Activated gamma-delta T cell treated with Interleukin-2 at 50 U/mL for 16 hours (primary cell): ENCODE results near the gene INTS2.
"Not testable (repeated sequence)": the region's sequence is repeated elsewhere in the genome, so short reads cannot be mapped to it uniquely, and the experiment has no call there.

Source experiments
- DNase-seq: peaks from one replicate; pipeline ENCODE4 v3.0.0-alpha.2; 2020

INTS2 gene

GRCh38 chr17:61895391-61895790 lies 32.4 kb downstream of the INTS2 start:
- DNase-seq: no peak

- DNase-seq: not testable (repeated sequence)
These were observed 33.5 kb downstream of the INTS2 start for GRCh38 chr17:61894310-61894709.

GRCh38 chr17:61887733-61888132 lies 40.0 kb downstream of the INTS2 start:
- not testable (repeated sequence) for DNase-seq

DNA sequence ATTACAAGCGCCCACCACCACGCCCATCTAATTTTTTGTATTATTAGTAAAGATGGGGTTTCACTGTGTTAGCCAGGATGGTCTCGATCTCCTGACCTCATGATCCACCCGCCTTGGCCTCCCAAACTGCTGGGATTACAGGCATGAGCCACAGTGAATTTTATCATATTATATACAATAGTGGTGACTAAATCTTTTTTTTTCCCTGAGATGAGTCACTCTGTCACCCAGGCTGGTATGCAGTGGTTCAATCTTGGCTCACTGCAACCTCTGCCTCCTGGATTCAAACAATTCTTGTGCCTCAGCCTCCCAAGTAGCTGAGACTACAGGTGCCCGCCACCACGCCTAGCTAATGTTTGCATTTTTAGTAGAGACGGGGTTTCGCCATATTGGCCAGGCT lies 41.9 kb downstream of the INTS2 start:
- DNase-seq: not testable (repeated sequence)

GRCh38 chr17:61884864-61885263 lies 42.9 kb downstream of the INTS2 start:
- DNase-seq: no peak

DNA sequence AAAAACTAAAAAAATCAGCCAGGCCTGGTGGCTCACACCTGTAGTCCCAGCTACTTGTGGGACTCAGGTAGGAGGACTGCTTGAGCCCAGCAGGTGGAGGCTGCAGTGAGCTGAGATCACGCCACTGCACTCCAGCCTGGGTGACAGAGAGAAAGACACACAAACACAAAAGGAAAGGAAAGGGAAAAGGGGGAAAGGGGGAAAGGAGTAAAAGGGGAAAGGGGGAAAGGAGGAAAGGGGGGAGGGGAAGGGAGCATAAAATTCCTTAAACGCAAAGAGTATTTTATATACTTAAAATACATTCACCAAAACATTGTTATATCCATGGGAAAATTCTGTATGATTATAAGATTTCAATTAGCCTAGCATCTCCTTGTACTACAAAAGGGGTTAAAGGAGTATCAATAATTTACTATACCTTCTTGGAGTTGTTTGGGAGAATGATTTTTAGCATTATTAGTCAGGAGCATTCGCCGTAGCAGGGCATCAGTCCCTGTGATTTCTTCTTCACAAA lies 47.1 kb downstream of the INTS2 start:
- no peak for DNase-seq

- no peak for DNase-seq
These were observed 48.7 kb downstream of the INTS2 start for GRCh38 chr17:61878984-61879612.

GRCh38 chr17:61878520-61878919 lies 49.3 kb downstream of the INTS2 start:
- no peak for DNase-seq

- DNase-seq: no peak
These were observed 49.9 kb downstream of the INTS2 start for GRCh38 chr17:61877837-61878236.

GRCh38 chr17:61875804-61876203 lies 52.0 kb downstream of the INTS2 start:
- no peak for DNase-seq

DNA sequence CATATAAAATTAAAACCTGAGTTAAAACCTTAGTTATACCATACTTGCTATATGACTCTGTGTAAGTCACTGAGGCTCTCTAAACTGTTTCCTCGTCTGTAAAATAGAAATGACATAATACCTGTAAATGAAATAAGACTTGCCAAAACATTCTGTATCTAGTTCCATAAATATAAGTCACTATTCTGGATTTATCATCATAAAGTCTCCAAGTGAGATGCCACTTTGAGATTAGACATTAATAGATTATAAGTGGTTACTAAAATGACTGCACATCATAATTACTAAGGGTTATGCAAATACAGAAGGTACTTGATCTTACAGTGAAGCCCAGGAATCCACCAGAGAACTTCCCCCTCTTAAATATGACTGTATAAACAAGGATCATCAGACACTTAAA lies 52.5 kb downstream of the INTS2 start:
- DNase-seq: no peak

DNA sequence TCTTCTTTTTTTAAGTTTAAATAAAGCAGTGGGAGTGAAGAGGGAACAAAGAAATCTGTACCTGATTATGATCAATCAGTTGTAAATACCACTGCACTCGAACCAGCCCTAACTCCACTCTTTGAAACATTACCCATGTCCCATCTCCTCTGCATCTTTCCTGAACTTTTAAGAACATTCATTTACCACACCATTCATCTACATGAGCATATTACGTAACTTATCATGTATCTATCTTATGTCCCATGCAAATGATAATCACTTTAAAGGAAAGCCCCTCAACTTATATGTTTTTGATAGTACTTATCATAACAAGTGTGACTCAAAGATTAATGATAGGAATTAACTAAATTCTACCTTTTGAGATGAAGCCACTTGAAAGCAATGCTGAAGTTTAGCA lies 53.7 kb downstream of the INTS2 start:
- no peak for DNase-seq

GRCh38 chr17:61872099-61872498 lies 55.7 kb downstream of the INTS2 start:
- DNase-seq: no peak

DNA sequence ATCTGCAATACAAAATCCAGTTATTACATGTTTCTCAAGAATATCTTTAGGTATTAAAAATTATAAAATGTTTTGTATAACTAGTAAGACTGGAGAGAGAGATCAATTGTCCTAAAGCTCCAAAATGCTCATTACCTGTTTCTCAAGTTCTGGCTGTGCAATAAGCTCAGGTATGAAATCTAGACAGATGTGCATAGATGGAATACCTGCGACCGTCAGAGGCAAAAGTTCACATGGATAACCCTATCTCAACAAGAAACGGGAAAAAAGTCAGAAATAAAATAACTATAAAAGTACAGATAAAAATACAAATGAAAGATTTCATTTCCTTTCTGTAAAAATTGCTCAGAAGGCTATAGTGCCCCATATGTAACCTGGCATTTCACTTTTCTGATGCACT lies 58.6 kb downstream of the INTS2 start:
- DNase-seq: no peak

GRCh38 chr17:61868074-61868473 lies 59.7 kb downstream of the INTS2 start:
- no peak for DNase-seq

DNA sequence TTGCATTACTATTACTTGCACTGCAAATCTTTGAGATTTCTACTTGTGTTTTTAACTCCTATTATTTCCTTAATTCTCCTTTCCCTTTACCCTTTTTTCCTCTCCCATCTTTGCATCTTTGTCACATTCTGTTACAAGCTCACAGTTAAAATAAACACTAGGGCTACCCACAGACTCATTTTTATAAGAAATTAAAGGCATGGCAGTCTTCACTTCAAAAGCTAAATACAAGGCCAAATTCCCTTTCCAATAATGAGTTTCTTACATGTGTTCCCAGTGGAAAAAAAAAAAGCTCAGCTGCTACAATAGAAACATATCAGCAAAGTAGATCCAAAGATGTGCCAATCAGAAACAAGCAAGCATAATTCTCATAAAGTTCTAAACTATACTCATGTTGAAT lies 60.7 kb downstream of the INTS2 start:
- no peak for DNase-seq

GRCh38 chr17:61863801-61864126 lies 64.0 kb downstream of the INTS2 start:
- no peak for DNase-seq

DNA sequence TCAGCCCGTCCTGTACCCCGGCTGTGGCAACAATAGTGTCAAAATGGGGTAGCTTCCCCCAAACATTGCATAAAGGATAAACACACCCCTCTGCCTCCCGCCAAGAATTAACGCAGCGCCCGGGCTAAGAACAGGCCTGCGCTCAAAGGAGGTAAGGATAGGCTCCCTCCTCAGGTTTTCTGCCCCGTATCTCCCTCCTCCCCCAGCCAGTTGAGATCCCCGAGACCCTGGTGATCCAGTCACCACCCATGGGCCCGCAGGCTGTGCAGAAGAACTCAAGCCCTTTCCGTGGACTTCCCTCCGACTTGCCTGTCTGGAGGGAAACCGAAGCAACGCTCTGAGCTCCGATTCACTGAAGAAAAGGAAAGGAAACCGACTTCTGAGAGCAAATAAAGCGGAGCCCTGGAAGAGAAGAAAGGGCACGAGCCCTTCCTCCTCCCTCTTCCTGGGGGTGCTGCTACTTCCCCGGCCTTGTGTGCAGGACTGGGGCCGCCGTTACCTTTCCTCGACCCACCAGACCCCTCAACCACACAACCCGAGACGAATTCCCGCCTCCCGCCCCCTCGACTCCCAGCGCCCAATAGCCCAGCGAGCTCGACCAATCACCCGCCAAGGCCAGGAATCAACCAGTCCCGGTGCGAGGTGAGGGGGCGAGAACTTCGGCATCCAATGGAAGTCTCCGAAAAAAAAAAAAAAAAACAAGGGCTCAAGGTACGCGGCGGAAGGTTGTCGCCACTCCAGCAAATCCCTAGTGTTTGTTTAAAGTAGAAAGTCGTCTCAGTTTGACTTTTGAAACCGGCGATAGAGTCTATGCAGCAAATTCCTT lies 64.6 kb downstream of the INTS2 start, which contains the start of gene BRIP1:
TSS of gene BRIP1 (minus strand) at position 554 of the 826 bp plus-strand sequence. CDS start 1,989 bp downstream, outside the sequence.
- peak; percentile 84 for DNase-seq

GRCh38 chr17:61862105-61862574 lies 65.6 kb downstream of the INTS2 start:
- DNase-seq: no peak

GRCh38 chr17:61860397-61860796 lies 67.4 kb downstream of the INTS2 start:
- DNase-seq: not testable (repeated sequence)

GRCh38 chr17:61856035-61856434 lies 71.7 kb downstream of the INTS2 start:
- DNase-seq: no peak

GRCh38 chr17:61852857-61853256 lies 74.9 kb downstream of the INTS2 start:
- DNase-seq: no peak

GRCh38 chr17:61849674-61850073 lies 78.1 kb downstream of the INTS2 start:
- no peak for DNase-seq

- no peak for DNase-seq
These were observed 78.9 kb downstream of the INTS2 start for GRCh38 chr17:61848896-61849295.
